ENCODE results near the gene HDC.

- TF ChIP-seq POLR2A (IDR thresholded peaks at IDR 0.05) (no peak), CTCF (IDR thresholded peaks at IDR 0.05) (no peak), EP300 (IDR thresholded peaks at IDR 0.05) (no peak)
Observed at GRCh38 chr15:50218291-50218690, 47.2 kb downstream of the HDC start.

All from tibial nerve (tissue), 4 donors.